NB4 (cell line): ENCODE results near the gene NEK5.

Experiments
- DNase-seq: peaks from one replicate; pipeline ENCODE4 v3.0.0; 2010; ENCODE audit warnings: low read depth
- H3K4me3 ChIP-seq: one replicate; pipeline ENCODE4 v1.5.1; 2011; ENCODE audit warnings: mild to moderate bottlenecking, low read depth, low read length, moderate library complexity
- MYC ChIP-seq: IDR thresholded peaks from 2 replicates; pipeline ENCODE4 v1.6.1; 2011; ENCODE audit warnings: low read depth, low read length
- POLR2A ChIP-seq: IDR thresholded peaks from 2 replicates; pipeline ENCODE4 v1.6.1; 2011; ENCODE audit warnings: mild to moderate bottlenecking; ENCODE audit not compliant: insufficient read length; ENCODE audit errors: extremely low read depth
- TF ChIP-seq, protein P1 (sequence below): IDR thresholded peaks from one replicate; pipeline ENCODE4 v1.5.1; 2012; ENCODE audit warnings: low read depth, low read length
- TF ChIP-seq, protein P2 (sequence below): IDR thresholded peaks from 2 replicates; pipeline ENCODE4 v1.6.1; 2011; ENCODE audit warnings: low read depth, low read length

NEK5 gene

GRCh38 chr13:52011632-52012511 is 117.0 kb downstream of the NEK5 start, which contains the start of gene ALG11:
Gene ALG11, plus strand, starts transcription at chr13:52012398. Its CDS starts 21 bp downstream, at chr13:52012419.
- DNase-seq: peak; percentile 99

GRCh38 chr13:52010890-52011631 is 117.8 kb downstream of the NEK5 start, which contains the start of gene ATP7B:
Gene ATP7B, minus strand, starts transcription at chr13:52011450. Its CDS starts 113 bp downstream, at chr13:52011337.
- no peak for TF ChIP-seq POLR2A
- TF ChIP-seq, protein P1, sequence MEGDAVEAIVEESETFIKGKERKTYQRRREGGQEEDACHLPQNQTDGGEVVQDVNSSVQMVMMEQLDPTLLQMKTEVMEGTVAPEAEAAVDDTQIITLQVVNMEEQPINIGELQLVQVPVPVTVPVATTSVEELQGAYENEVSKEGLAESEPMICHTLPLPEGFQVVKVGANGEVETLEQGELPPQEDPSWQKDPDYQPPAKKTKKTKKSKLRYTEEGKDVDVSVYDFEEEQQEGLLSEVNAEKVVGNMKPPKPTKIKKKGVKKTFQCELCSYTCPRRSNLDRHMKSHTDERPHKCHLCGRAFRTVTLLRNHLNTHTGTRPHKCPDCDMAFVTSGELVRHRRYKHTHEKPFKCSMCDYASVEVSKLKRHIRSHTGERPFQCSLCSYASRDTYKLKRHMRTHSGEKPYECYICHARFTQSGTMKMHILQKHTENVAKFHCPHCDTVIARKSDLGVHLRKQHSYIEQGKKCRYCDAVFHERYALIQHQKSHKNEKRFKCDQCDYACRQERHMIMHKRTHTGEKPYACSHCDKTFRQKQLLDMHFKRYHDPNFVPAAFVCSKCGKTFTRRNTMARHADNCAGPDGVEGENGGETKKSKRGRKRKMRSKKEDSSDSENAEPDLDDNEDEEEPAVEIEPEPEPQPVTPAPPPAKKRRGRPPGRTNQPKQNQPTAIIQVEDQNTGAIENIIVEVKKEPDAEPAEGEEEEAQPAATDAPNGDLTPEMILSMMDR: no peak
- TF ChIP-seq, protein P2, sequence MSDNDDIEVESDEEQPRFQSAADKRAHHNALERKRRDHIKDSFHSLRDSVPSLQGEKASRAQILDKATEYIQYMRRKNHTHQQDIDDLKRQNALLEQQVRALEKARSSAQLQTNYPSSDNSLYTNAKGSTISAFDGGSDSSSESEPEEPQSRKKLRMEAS: no peak
- no peak for TF ChIP-seq MYC
- peak; percentile 58 for DNase-seq

More at GRCh38 chr13:52011632-52012511, 117.0 kb downstream of the NEK5 start, which contains the start of gene ALG11:
- TF ChIP-seq, protein P1: no peak
- TF ChIP-seq POLR2A (peak; percentile 83), MYC (peak; percentile 72)
- TF ChIP-seq, protein P2: peak; percentile 80
- peak within 1 kb of the TSS; percentile 90 for H3K4me3 ChIP-seq

DNA sequence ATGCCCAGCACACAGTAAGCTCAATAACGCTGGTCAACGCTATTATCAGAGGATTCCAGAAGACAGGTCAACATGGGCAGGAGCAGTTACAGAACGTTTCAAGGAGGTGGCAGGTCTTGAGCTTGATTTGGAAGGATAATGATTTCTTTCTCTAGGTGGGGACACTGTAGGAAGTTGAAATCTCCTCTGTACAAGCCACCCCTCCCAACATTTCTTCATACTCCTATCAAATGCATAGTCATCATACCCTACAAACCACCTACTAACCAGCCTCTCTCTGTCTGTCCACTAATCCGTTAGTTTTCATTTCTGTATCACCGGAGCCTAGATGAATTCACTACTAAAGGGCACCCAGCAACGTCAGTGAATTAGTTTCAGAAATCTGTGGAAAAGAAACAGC is 118.9 kb downstream of the NEK5 start:
- TF ChIP-seq, protein P2: no peak
- TF ChIP-seq MYC: no peak
- TF ChIP-seq, protein P1: no peak
- TF ChIP-seq POLR2A: no peak

More at GRCh38 chr13:52010890-52011631, 117.8 kb downstream of the NEK5 start, which contains the start of gene ATP7B:
- peak within 1 kb of the TSS; percentile 90 for H3K4me3 ChIP-seq

DNA sequence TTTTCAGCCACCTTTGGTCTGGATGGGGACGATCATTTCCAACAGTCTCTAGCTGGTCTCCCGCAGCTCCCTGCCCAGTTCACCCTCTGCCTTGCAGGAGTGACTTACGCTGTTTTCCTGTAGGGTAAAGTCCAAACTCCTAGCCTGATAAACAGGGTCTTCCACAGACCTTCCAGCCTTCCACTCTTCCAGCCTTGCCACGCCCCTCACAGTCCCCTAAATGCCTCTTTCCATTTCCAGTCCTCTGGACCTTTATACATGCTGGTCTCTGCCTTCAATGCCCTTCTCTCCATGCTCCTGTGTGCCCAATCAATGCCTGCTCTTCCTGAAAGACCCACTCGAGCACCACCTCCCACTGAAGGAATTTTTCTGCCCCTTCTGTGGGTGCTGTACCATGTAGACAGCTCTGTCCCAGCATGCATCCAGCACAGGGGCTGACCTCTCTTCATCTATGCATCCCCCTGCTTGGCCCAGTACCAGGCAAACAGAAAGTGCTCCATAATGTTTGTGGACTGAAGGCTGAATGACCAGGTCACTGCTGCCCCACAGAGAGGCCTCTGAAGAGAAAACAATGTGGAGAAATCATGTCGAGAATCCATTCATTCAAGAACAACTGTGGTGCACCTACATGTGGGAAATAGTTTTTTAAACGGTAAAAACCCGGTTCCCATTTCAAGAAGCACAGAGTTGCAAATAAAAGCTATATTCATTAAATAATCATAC is 122.2 kb downstream of the NEK5 start:
- H3K4me3 ChIP-seq: no peak overlapping the region
- no peak for TF ChIP-seq POLR2A
- TF ChIP-seq MYC: no peak
- TF ChIP-seq, protein P1: no peak
- TF ChIP-seq, protein P2: no peak
- DNase-seq: no peak

More for the DNA sequence above, 118.9 kb downstream of the NEK5 start:
- DNase-seq: no peak
- no peak overlapping the region for H3K4me3 ChIP-seq
